Superior temporal gyrus (tissue), 1 donor: ENCODE data around the gene NUDT19.
"Not testable (repeated sequence)": the region's sequence is repeated elsewhere in the genome, so short reads cannot be mapped to it uniquely, and the experiment has no call there.

ENCODE experiments used
- DNase-seq: peaks from one replicate; pipeline ENCODE4 v3.0.0-alpha.2; 2016; ENCODE audit errors: extremely low spot score

NUDT19 gene

DNA sequence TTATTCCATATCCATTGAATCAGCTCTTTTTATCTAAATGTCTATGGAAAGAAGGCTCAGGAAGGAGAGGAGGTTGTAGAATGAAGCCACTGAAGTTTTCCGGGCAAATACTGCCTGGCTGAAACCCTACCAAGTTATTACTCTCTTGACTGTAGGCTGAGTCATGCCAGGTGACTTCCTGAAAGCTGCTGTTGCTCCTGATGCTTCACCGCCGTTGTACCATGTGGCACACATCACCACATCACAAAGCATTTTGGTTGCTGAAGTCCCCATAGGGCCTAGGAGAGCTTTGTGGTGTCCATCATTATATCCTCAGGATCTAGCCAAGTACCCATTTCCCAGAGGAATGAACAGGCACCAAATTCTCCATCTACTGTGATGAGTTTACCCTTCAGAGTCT lies 16.8 kb downstream of the NUDT19 start:
- no peak for DNase-seq

DNA sequence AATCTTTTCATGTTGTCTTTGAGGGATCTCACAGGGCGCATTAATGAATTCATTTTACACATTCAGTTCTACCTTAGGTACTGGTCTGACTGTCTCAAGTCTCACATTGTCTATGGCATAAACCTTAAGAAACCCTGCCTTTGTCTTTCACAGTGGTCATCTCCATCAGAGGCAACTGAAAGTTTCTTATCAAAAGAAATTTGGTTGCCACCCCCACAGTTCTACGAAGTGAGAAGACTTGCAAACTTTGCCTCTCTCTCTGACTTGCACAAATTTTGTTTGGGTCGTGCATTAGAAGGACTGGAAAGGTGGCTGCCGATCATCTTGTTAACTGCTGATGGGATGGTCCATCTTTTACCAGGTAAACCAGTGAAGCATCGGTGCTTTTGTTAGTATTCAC lies 17.4 kb downstream of the NUDT19 start:
- DNase-seq = no peak

DNA sequence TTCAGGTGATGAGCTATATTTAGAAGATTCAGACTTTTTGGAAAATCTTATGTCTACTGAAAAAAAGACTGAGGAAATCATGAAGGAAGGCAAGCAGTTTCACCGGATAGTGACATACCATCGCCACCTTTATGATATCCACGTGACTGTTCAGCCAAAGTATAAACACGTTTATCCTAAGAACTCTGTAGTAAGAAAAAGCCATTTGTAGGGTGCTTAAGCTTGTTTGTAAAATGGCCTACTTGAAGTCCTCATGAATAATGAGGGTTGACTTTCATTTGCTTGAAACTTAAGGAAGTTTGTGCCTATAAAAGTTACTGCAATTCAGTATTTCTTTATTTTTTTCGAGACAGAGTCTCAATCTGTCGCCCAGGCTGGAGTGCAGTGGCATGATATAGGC lies 20.1 kb downstream of the NUDT19 start:
- DNase-seq = no peak

DNA sequence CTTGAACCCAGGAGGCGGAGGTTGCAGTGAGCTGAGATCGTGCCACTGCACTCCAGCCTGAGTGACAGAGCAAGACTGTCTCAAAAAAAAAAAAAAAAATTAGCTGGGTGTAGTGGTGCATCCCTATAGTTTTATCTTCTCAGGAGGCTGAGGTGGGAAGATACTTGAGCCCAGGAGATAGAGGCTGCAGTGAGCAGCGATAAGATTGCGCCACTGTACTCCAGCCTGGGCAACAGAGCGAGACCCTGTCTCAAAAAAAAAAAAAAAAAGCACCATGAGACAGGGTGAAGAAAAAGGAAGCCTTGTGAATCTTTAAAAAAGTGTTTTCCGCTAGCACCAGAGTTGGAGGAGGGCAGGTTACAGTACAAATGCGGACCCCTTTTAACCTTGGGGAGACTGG lies 24.6 kb downstream of the NUDT19 start:
- not testable (repeated sequence) for DNase-seq

DNA sequence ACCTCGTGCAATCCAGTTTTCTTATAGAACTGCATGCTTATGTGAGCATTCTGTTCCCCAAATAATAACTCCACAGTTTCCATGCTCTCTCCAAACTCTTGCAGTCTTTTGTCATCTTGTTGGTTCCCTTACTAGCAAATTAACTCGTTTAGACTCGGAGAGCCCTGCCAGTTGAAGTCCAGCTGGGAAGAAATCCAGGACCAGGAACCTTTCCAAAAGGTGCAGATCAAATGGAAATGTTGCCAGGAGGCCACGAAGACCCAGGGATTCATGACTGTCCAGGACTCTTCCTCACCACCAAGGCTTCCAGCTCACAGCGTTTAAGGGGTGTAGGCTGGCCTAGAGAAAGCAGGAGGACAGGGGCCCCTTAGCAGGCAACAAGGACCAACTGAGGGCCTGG lies 25.9 kb downstream of the NUDT19 start:
- no peak for DNase-seq

DNA sequence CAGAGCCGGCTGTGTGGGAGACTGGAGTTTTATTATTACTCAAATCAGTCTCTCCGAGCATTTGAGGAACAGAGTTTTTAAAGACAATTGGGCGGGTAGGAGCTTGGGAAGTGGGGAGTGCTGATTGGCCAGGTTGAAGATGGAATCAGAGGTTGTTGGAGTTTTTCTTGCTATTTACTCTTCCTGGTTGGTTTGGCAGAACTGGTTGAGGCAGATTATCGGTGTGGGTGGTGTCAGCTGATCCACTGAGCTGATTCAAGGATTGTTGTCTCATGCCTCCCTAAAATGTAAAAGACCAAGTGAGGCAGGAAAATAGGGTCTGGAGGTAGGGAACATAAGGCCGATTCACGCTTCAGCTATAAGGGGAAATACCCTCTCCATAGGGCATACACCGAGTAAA lies 26.7 kb downstream of the NUDT19 start:
- DNase-seq = no peak

DNA sequence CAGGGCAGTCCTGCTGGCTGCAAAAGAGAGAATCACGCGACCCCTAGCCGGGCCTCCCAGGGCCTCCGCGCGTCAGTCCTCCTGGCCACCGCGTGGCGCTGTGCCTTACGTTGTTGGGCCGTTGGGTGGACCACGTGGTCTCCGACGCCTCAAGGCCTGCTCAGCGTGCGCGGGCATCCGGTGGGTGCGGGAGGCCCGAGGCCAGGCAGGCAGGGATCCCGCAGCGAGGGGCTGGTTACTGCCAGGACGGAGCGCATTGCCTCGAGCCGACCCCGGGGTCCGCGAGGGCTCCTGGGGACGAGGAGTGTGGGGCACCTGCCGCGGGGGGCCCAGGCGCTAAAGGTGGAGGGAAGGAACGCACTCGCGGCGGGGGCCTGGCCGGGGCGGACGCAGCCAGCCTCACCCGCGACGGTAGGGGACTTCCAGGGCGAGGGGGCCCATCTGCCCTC lies 28.0 kb downstream of the NUDT19 start, which contains the start of gene TDRD12:
TSS of gene TDRD12 (plus strand) at position 157 of the 449 bp plus-strand sequence. CDS start 306 bp downstream, outside the sequence.
- no peak for DNase-seq

DNA sequence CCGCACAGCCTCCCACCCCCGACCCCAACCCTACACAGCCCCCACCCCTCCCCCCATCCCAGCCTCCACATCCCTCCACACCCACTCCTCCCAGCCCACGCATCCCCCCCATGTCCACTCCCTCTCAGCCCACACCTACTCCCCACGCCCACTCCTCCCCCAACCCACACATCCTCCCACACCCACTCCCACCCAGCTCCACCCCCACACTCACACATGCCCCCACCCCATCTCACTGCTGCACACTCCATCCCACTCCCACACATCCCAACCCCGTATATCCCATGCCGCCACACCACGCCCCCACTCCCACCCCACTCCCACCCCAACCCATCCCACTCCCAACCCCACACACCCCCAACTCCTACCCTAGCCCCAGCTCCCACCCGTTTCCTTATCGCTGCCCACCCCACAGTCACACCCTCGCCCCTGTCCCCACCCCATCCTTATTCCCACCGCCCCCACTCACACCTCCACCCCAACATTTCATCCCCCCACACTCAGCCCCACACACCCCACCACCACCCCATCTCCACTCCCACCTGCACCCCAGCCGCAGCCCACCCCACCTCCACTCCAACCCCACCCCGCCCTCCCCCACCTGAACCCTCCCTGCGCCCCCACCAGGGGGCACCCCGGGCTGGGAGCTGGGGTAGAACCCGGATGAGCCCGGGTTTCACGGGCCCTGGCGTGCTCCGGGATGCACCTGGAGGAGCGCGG lies 28.8 kb downstream of the NUDT19 start:
- DNase-seq = no peak

DNA sequence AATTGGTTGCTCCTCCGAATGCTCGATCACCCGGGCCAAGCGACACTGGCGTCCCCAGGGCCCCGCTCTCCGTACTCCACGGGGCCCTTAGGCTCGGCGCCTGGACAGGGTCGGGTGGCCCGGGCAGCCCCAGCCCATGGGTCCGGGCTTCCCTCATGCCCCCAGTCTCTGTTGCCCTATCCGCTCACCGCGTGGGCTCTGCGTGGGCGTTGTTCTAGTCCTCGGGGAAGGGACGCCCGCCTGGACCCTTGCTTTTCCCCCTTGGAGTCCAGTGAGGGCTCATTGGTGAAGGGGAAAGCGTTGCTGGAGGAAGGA lies 29.3 kb downstream of the NUDT19 start:
- DNase-seq = no peak

DNA sequence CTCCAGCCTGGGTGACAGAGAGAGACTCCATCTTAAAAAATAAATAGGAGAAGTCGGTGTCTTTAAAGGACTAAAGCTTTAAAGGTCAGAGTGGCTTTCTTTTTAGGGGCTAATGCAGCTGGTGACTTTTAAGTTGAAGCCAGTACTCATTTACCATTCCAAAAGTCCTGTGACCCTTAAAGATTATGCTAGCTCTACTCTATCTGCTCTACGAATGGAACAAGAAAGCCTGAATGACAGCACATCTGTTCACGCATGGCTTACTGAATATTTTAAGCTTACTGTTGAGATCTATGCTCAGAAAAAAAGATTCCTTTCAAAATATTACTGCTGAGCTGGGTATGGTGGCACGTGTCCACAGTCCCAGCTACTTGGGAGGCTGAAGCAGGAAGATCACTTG lies 44.3 kb downstream of the NUDT19 start:
- no peak for DNase-seq

DNA sequence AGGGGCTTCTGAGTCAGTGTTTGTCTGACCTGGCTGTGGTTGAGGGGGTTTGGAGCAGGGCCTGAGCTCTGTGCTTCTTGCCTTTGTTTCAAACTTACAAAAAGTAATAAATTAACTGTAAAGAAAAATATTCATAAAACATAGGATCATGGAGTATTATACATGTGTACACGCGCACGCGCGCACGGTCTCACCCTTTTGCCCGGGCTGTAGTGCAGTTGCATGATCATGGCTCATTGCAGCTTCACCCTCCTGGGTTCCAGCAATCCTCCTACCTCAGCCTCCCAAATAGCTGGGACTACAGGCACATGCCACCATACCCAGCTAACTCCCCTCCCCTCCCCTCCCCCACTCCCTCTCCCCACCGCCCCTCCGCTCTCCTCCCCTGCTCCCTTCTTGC lies 51.4 kb downstream of the NUDT19 start:
- no peak for DNase-seq

DNA sequence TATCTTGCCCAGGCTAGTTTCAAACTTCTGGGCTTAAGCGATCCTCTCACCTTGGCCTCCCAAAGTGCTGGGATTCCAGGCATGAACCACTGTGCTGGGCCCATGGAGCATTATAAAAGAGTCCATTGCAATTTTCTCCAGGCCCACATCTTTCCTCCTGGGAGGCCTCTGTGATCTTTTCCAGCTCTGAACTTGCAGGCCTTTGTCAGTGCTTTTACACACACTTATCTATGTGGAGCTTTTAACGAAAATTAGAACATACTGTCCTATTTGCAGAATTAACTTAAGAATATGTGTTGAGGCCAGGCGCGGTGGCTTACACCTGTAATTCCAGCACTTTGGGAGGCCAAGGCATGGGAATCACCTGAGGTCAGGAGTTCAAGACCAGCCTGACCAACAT lies 51.8 kb downstream of the NUDT19 start:
- no peak for DNase-seq

DNA sequence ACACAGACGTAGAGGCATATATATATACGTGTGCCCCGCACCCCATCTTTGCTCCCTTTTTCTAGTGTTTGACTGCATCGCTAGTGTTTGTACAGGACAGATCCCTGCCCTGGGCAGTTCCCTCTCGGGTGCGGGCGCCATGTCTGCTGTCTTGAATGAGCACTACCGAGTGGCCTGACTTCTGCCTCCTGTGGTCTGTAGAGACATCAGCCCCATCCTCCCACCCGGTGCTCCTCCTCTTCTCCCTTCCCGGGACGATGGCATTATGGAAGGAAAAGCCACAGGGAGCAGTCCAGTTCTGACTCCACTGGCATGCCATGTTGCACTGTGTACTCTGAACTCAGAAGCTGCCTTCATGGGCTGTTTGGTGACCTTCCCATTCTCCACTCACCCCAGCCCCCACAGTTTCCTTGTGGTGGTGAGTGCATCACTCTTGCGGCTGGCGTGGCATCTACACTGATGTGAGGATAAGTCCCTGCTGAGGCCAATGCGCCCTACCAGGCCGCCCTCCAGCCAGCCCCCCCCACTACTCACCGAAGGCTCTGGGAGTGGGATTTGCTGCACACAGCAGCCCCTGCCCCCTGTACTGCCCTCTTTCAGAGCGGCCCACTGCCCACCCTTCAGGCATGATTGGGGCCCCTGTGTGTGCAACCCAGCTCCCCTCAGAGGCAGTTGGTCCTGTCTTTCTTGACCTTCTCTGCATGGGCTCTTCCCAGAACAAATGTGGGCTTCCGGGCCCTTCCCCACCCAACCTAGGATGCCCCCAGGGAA lies 53.1 kb downstream of the NUDT19 start:
- no peak for DNase-seq

DNA sequence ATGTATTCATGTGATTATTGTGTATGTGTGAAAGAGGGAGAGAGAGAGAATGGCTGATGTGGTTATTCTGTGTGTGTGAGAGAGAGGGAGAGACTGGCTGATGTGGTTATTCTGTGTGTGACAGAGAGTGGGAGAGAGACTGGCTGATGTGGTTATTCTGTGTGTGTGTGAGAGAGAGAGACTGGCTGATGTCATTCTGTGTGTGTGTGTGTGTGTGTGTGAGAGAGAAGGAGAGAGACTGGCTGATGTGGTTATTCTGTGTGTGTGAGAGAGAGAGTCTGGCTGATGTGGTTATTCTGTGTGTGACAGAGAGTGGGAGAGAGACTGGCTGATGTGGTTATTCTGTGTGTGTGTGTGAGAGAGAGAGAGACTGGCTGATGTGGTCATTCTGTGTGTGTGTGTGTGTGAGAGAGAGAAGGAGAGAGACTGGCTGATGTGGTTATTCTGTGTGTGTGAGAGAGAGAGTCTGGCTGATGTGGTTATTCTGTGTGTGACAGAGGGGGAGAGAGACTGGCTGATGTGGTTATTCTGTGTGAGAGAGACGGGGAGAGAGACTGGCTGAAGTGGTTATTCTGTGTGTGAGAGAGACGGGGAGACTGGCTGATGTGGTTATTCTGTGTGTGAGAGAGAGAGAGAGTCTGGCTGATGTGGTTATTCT lies 54.1 kb downstream of the NUDT19 start:
- DNase-seq = not testable (repeated sequence)

DNA sequence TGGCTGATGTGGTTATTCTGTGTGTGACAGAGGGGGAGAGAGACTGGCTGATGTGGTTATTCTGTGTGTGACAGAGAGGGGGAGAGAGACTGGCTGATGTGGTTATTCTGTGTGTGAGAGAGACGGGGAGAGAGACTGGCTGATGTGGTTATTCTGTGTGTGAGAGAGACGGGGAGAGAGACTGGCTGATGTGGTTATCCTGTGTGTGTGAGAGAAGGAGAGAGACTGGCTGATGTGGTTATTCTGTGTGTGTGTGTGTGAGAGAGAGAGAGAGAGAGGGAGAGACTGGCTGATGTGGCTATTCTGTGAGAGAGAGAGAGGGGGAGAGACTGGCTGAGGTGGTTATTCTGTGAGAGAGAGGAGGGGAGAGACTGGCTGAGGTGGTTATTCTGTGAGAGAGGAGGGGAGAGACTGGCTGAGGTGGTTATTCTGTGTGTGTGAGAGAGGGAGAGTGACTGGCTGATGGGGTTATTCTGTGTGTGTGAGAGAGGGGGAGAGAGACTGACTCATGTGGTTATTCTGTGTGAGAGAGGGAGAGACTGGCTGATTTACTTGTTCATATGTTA lies 55.1 kb downstream of the NUDT19 start:
- peak; percentile 16 for DNase-seq

DNA sequence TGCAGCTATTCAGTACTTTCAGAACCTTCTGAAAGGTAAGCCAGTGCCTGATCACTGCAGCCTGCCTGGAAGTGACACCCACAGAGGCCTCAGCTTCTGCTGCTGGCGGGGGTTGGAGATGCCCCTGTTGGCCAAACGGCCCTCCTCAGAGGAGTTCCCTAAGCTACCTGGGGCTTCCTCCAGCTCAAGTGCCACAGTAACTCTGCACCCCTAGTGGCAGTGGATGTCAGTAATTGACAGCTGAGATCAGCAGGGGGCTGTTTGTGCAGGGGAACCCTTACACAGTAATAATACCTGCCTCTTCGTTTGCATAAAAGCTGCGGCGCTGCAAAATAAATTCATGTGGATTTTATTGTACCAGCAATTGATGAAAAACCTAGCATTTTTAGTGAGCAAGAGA lies 56.9 kb downstream of the NUDT19 start:
- DNase-seq = no peak

DNA sequence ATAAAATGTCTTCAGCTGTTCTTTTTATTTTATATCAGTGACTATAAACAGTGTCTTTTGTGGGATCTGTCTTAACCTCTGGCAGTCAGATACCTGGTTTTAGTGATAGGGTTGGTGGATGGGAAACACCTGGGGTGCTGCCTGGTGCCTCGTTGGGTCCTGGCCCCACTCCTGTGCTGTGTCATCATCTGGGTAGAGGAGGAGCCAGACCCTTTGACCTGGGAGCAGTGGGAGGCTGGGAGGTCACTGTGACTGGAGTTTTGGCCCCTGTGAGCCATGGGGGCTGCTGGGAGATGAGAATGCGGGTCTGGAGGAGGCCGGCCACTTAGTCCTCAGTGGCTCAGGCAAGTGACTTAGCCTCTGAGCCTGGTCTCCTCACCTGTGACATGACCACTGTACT lies 57.3 kb downstream of the NUDT19 start:
- no peak for DNase-seq

DNA sequence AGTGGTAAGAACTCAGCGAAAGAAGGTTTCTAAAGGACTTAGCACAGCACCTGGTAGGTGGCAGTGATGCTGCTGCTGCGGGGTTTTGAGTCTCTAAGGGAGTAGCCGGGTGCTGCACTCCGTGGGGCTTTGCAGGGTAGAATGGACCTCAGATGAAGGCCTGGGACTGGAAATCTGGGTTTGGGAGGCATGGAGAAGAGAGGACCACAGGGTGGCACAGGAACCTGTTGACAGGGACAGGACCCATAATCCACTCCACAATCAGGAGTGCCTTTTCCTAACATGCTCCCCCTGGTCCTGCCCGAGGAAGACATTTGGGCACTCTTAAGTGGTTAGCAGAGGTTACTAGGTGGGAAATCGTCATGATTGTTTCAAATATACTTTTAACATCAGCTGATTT lies 57.7 kb downstream of the NUDT19 start:
- DNase-seq = no peak

DNA sequence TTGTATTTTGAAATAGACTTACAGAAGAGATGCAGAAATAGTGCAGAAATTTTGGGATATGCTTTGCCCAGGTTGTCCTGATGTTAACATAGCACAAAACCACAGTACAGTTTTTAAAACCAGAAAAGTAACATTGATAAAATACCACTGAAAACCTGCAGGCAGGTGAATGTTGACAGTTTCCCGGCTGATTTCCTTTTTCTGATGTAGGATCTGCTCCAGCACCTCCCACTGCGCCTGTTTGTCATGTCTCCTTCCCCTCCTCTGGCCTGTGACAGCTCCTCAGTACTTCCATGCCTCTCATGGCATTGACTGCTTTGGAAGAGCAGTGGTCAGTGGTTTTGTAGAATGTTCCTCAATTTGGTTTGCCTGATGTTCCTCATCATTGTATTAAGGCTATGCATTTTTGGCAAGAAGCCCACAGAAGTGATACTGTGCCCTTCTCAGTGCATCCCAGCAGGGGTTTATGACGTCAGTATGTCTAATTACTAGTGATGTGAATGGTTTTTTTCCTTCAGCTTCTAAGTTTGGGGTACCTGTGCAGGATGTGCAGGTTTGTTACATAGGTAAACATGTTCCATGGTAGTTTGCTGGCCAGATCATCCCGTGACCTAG lies 58.9 kb downstream of the NUDT19 start:
- no peak for DNase-seq

DNA sequence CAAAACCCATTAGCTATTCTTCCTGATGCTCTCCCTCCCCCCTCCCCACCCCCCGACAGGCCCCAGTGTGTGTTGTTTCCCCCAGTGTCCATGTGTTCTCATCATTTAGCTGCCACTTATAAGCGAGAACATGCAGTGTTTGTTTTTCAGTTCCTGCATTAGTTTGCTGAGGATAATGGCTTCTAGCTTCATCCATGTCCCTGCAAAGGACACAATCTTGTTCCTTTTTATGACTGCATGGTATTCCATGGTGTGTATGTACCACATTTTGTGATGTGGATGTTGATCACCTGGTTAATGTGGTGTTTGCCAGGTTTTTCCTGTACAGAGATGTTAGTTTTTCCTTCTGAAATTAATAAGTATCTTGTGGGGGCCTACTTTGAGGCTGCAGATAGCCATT lies 59.4 kb downstream of the NUDT19 start:
- DNase-seq = no peak

DNA sequence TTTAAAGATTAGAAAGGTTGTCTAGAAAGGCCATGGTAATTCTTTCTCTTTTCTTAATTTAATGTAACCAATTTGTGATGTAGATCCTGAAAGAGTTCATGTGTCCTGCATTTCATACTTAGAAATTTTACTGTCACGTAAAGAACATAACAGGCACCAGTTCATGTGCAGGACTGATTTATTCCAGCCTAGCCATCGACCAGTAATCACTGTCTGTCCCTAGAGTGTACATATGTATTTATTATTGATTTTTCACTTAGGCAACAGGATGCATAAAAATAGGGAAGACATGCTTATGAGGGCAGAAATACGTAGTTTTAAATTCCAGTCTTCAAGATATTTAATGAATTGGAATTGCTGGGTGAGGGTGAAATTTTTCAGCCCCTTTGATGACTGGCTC lies 65.6 kb downstream of the NUDT19 start:
- DNase-seq = no peak
